ENCODE results near the gene CLSTN3. TPM values are rescaled to one million over a fixed set of nuclear protein-coding genes. Genes with fewer than 3 reads are reported as not detected.

Gene CLSTN3
- total and polyA plus RNA-seq, 2 of the 13 experiments (the other 11 are each of a cell fraction or from before 2014, with no cell fraction given) = 26.2 to 94.1 TPM

- no peak for TF ChIP-seq NFAT5 (CRISPR knock-in tag; IDR thresholded peaks at IDR 0.05)
- no peak for TF ChIP-seq XBP1 (CRISPR knock-in tag; IDR thresholded peaks at IDR 0.05)
- TF ChIP-seq RAD21 (CRISPR knock-in tag; IDR thresholded peaks at IDR 0.05) = peak; percentile 62; the same call in 1 of the 2 replicates
- peak; percentile 51; the same call in 1 of the 3 replicates for TF ChIP-seq MXI1 (IDR thresholded peaks at IDR 0.05; ENCODE audit: borderline replicate concordance, low read depth, low read length)
- peak; percentile 18; the same call in 1 of the 2 replicates for TF ChIP-seq DMAP1 (CRISPR knock-in tag; IDR thresholded peaks at IDR 0.05)
- TF ChIP-seq ZNF337 (CRISPR knock-in tag; IDR thresholded peaks at IDR 0.05; ENCODE audit: borderline replicate concordance, low read depth) = peak; percentile 26; the same call in 1 of the 2 replicates
- no peak for TF ChIP-seq EP300 (IDR thresholded peaks at IDR 0.05; ENCODE audit: low read depth in 2 of 2, low read length in 2 of 2)
- TF ChIP-seq EP300 (CRISPR knock-in tag; IDR thresholded peaks at IDR 0.05; ENCODE audit: borderline replicate concordance) = no peak
- TF ChIP-seq MIER3 (CRISPR knock-in tag; IDR thresholded peaks at IDR 0.05; ENCODE audit: borderline replicate concordance) = peak; percentile 51; the same call in 1 of the 2 replicates
- TF ChIP-seq FOSL2 (CRISPR knock-in tag; IDR thresholded peaks at IDR 0.05) = peak; percentile 82
- peak; percentile 7; the same call in 1 of the 2 replicates for TF ChIP-seq RXRB (CRISPR knock-in tag; IDR thresholded peaks at IDR 0.05; ENCODE audit: borderline replicate concordance)
- 0 out of 2 replicates have a peak, but pooled peaks have one; percentile 51 for TF ChIP-seq EED (CRISPR knock-in tag; IDR thresholded peaks at IDR 0.05)
- TF ChIP-seq MEF2D (CRISPR knock-in tag; IDR thresholded peaks at IDR 0.05) = peak; percentile 45; the same call in 1 of the 2 replicates
- TF ChIP-seq GABPB1 (CRISPR knock-in tag; IDR thresholded peaks at IDR 0.05) = peak; percentile 40; the same call in 1 of the 2 replicates
- TF ChIP-seq ZFP82 (CRISPR knock-in tag; IDR thresholded peaks at IDR 0.05; ENCODE audit: borderline replicate concordance) = no peak
- TF ChIP-seq JUNB (CRISPR knock-in tag; IDR thresholded peaks at IDR 0.05; ENCODE audit: borderline replicate concordance) = no peak
- TF ChIP-seq ZNF563 (CRISPR knock-in tag; IDR thresholded peaks at IDR 0.05) = no peak
- no peak for TF ChIP-seq ZNF281 (CRISPR knock-in tag; IDR thresholded peaks at IDR 0.05; ENCODE audit: borderline replicate concordance)
- peak; percentile 56; the same call in 1 of the 2 replicates for TF ChIP-seq KAT8 (CRISPR knock-in tag; IDR thresholded peaks at IDR 0.05)
- TF ChIP-seq AHR (CRISPR knock-in tag; IDR thresholded peaks at IDR 0.05) = no peak
- no peak for TF ChIP-seq FOXP1 (IDR thresholded peaks at IDR 0.05)
- TF ChIP-seq FOXP1 (CRISPR knock-in tag; IDR thresholded peaks at IDR 0.05) = no peak
Measured at GRCh38 chr12:7188562-7189397, 58.6 kb downstream of the CLSTN3 start (continued).

Measured in HepG2 (cell line).